Tongue (tissue), 2 donors: ENCODE measurements around the gene CRY2. TPM values are rescaled to one million over a fixed set of nuclear protein-coding genes. Genes with fewer than 3 reads are reported as not detected.

Experiments used
- DNase-seq: peaks from one replicate; pipeline ENCODE4 v3.0.0-alpha.2; 2015
- total RNA-seq: library from RNA; depleted of rRNA; stranded (reverse); fragments of >200 nt; gene quantifications from one replicate; pipeline ENCODE4 v1.2.3, GENCODE V29; 2014

CRY2 gene
- total RNA-seq, 1 donor from 2014 or later: 72.0 TPM

GRCh38 chr11:45918331-45918941, 71.2 kb downstream of the CRY2 start:
- DNase-seq: peak; percentile 70

DNA sequence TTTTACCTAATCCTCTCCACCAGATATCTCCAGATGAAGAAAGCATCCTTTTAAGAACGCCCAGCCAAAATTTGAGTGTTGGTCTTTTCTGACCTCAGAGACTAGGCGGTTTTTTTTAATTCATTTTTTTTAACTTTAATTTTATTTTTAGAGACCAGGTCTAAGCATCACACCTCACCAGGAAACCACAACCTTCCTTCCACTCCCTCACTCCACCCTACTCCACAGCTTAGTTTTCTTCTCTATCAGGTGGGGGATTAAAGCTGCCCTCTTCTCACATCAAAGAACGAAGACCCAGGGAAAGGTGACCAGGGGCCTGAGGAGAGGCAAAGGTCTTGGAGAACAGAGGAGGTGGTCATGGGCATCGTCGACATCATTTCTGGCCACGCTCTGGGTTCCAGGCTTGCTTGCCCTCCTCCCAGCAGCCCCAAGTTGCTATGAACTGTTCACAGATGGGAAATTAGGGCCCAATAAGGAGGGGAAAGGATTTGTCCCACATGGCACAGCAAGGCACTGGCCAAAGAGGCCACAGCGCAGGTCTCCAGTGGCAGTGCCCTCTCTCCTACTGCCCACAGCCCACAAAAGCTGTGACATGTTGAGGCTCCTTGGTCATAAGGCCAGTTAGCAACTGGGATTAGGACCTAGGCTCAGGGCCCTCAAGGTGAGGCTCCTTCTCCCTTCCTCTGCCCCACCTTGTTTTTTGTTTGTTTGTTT, 71.8 kb downstream of the CRY2 start:
- no peak for DNase-seq

DNA sequence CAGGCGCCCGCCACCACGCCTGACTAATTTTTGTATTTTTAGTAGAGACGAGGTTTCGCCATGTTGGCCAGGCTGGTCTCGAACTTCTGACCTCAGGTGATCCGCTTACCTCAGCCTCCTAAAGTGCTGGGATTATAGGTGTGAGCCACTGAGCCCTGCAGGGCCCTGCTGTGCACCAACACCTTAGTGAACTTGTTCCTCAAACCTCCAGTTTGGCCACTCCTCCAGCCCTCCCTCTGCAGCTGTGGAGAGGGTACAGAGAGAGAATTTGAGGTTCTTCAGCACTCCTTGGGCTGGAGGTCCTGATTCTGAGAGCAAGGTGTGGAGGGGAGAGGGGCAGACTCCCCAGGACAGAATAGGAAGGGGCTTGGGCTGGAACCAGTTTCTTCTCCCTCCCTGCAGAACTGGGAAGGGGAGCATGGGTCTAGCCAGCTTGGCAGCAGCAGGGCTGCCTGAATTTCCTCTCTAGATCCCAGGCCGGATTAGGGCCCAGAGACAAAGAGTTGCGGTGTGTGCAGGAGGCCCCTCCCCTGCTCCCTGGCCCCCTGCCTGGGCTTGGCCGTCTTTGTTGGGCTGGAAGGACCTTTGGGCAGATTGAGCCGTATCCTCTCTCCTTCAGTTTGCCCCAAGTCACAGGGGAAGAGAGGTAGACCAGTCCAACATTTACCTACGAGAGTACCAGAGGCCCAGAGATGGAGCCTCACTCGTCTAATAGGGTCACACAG, 72.7 kb downstream of the CRY2 start:
- DNase-seq: no peak

DNA sequence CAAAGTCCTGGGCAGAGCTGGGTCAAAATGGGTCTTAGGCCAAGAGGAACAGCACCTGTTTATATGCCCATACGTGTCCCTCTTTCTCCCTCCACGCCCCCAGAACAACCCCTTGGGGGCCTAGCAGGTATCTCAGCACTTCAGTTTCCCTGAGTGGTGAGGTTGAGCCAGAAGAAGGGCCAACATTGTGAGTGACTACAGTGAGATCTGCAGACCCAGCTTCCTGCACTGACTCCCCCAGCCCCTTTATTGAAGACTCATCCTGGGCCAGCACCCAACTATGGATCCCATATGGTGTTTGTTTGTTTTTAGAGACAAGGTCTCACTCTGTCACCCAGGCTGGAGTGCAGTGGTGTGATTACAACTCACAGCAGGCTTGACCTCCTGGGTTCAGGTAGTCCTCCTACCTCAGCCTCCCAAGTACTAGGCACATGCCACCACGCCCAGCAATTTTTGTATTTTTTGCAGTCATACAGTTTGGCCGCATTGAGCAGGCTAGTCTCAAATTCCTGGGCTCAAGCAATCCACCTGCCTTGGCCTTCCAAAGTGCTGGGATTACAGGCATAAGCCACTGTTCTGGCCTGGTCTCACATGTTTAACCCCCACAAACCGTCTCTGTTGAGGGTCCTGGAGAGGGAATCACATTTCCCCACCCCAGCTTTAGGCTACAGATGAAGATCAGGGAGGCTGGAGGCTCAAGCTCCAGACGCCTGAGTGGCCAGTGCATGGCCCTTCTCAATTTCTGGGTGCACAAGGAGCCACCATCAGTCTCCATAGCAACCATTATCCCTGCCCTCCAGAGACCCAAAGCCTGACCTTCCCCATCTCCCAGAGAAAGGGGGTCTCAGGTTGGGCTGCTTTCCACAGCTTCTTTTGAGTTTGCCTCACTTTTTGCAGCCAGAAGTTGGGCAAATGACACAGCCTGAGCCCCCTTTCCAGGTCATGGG, 73.5 kb downstream of the CRY2 start:
- DNase-seq: no peak

- DNase-seq: peak; percentile 51
Observed at GRCh38 chr11:45921561-45922424, 74.5 kb downstream of the CRY2 start.

- no peak for DNase-seq
Observed at GRCh38 chr11:45922425-45923082, 75.3 kb downstream of the CRY2 start, which contains the start of gene LARGE2. Gene LARGE2 (plus strand): TSS chr11:45922656. CDS start chr11:45922883, 227 bp downstream.

DNA sequence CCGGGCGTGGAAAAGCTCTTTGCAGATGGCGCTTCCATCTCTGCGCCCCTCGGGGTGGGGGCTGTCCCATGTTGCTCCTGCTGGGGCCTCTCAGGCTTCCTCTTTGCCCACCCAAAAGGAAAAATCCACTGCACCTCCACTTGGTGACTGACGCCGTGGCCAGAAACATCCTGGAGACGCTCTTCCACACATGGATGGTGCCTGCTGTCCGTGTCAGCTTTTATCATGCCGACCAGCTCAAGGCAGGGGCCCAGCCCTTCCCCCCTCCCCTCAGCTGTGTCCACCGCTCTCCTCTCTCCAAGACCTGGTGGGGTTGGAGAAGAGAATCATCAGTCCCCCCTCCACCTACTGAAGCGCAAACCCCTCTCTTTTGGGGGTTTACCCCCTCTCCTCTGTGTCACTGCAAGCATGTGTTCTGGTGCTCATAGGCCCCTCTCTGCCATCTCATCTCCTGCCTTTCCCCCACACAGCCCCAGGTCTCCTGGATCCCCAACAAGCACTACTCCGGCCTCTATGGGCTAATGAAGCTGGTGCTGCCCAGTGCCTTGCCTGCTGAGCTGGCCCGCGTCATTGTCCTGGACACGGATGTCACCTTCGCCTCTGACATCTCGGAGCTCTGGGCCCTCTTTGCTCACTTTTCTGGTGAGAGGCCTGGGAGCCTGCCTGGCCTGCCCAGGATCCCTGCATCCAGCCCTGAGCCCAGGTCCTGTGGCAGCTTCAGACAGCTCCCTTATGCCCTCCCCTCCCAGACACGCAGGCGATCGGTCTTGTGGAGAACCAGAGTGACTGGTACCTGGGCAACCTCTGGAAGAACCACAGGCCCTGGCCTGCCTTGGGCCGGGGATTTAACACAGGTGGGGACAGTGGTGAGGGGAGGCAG, 77.0 kb downstream of the CRY2 start:
- no peak for DNase-seq

DNA sequence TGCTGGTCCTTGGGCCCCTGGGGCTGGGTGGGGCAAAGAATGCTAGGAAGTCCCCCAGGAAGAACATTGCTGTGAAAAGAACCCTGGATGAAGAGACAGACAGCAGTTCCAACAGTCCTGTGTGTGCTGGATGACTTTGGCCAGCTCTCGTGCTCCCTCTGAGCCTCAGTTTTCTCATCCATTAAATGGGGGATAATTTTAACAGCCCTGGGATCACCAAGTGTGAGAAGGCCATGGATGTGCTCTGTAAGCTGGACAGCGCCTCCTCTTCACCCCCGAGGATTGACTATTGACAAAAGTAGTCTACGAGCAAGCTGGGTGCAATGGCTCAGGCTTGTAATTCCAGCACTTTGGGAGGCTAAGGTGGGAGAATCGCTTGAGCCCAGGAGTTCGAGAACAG, 77.7 kb downstream of the CRY2 start:
- DNase-seq: no peak

GRCh38 chr11:45925550-45925949, 78.3 kb downstream of the CRY2 start:
- no peak for DNase-seq

DNA sequence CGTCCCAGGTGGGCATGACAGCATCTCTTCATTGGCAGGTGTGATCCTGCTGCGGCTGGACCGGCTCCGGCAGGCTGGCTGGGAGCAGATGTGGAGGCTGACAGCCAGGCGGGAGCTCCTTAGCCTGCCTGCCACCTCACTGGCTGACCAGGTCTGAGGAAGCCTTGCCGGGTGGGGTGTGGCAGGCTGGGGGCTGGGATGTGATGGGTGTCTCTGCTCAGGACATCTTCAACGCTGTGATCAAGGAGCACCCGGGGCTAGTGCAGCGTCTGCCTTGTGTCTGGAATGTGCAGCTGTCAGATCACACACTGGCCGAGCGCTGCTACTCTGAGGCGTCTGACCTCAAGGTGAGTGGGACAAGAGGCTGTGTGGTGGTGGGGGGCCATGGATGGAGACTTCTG, 78.7 kb downstream of the CRY2 start:
- no peak for DNase-seq

- no peak for DNase-seq
Observed at GRCh38 chr11:45926536-45927331, 79.5 kb downstream of the CRY2 start.

GRCh38 chr11:45927332-45927683, 80.0 kb downstream of the CRY2 start:
- no peak for DNase-seq

DNA sequence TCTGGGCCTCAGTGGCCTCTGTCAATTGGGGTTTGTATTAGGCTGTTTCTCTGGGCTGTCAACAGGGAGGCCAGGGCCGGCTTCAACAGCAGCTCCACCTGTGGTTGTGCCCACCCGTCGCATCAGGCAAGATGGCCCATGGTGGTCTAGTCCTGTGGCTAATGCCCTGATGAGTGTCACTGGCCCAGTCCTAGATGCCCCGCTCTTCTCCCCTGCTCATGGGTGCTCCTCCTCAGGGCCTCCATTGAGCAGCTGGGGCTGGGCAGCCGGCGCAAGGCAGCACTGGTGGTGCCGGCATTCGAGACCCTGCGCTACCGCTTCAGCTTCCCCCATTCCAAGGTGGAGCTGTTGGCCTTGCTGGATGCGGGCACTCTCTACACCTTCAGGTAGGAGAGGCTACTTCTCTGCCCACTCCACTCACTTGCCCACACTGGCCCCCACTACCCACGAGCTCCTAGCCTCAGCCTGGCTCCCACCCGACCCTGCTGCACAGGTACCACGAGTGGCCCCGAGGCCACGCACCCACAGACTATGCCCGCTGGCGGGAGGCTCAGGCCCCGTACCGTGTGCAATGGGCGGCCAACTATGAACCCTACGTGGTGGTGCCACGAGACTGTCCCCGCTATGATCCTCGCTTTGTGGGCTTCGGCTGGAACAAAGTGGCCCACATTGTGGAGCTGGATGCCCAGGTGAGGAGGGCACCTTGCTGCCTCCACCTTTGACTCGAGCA, 80.6 kb downstream of the CRY2 start:
- no peak for DNase-seq

DNA sequence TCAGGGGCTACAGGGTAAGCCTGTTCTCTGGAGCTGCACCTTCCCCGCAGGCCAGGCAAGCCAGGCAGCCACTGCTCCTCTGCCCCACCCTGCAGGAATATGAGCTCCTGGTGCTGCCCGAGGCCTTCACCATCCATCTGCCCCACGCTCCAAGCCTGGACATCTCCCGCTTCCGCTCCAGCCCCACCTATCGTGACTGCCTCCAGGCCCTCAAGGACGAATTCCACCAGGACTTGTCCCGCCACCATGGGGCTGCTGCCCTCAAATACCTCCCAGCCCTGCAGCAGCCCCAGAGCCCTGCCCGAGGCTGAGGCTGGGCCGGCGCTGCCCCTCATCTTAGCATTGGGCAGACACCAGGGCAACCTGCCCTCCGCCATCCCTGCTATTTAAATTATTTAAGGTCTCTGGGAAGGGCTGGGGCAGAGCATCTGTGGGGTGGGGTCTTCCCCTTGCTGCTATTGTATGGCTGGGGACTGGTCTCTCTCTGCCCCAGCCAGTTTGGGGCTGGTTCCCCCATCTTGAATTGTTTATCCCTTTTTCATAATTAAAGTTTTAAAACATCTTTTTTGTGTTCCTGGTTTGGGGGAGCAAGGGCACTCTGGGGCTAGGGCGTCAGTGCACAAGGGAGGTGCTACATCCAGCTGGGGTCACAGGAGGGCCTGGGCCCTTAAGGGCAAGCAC, 81.4 kb downstream of the CRY2 start:
- DNase-seq: no peak

- DNase-seq: no peak
Observed at GRCh38 chr11:45929486-45930030, 82.3 kb downstream of the CRY2 start.

GRCh38 chr11:45930031-45930794, 82.9 kb downstream of the CRY2 start:
- DNase-seq: no peak
